ENCODE measurements around the gene SNUPN. TPM values are rescaled to one million over a fixed set of nuclear protein-coding genes. Genes with fewer than 3 reads are reported as not detected.
A peak's percentile ranks its signal among the peaks of the same experiment; 100 is the strongest.

Gene SNUPN
- 10 to 100 TPM; 27.1 to 30.4 TPM for total RNA-seq

DNA sequence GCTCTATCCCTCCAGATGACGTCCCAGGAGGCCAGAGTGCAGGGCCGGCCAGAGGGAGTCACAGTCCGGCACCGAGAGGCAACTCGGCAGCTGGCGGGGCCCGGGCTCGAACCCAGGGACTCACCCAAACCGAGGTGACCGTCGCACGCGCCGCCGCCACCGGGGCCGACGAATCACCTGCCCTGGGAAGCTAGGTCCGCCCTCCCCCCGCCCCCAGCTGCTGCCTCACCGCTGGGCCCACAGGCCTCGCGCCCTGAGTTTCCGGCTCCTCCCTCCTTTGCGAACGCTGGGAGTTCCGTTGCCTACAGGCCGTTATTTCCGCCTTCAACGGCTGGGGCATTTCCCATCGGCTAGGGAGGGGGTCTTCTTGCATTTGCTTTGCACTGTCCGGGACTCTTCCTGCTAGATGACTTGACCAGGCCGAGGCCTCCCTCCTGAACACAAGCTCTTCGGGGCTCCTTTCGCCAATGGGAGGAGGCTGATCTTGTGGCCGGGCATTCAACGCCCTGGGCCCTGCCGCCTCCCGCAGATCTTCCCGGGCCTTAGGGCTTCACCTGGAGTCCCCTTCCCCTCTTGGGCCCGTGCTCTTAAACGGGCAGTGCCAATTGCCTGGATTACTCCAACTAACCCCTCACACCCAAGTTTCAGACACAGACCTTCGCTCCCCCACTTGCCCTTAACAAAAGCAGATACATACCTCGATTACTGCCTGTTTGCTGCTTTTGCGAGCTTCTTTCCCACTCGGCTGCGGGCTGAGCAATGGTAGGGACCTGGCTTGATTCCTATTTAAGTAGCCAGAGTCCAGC lies at the start of gene SNUPN:
SNUPN (minus strand) TSS at position 184 of the 806 bp plus-strand sequence. CDS start 4,674 bp downstream, outside the sequence.
- H3K9me3 Mint-ChIP-seq, result no peaks in the 10 kb centered on the region
- H3K27ac Mint-ChIP-seq, result peak within 1 kb of the TSS; percentile 92
- peaks cover 27% of the 10 kb centered on the region for H3K4me1 Mint-ChIP-seq
- POLR2A ChIA-PET, result interaction anchor here (0.6 to 6.3 kb wide), 17 partner anchors 9 to 1373 kb away, joined by 3 to 90 read pairs (median 7); partner anchors contain the start of genes IMP3, MAN2C1, PTPN9 and SIN3A
- H3K36me3 Mint-ChIP-seq, result peaks cover 10% of the 10 kb centered on the region
- H3K27me3 Mint-ChIP-seq, result no peaks in the 10 kb centered on the region
- peak; percentile 83 for ATAC-seq (ENCODE audit: low read depth)
- peak; percentile 91 for DNase-seq
- H3K4me3 Mint-ChIP-seq, result peak within 1 kb of the TSS; percentile 88

DNA sequence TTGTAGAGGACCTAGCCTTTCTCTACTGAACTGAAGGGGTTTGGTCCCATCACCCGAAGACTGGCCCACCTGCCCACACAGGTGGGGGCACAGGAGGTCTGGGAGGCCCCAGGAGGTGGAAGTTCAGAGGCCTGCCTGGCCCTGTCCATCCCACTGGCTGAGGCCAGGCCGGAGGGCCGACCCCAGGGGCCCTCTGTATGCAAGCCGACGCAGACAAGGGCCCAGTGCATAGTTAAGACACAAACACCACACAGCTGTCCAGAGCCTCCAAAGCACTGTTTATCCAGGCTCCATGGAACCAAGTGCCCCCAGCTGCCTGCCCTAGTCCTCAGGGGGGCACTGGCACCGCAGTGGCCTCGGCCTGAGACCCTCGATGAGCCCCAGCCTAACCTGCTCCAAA lies 48.8 kb upstream of the SNUPN start:
- DNase-seq (no peak), ATAC-seq (ENCODE audit: low read depth) (no peak)
- H3K27ac Mint-ChIP-seq, result no peak overlapping the region
- no peaks in the 10 kb centered on the region for H3K36me3 Mint-ChIP-seq
- H3K4me3 Mint-ChIP-seq, result no peak overlapping the region
- no peaks in the 10 kb centered on the region for H3K9me3 Mint-ChIP-seq
- no peaks in the 10 kb centered on the region for H3K27me3 Mint-ChIP-seq
- H3K4me1 Mint-ChIP-seq, result no peaks in the 10 kb centered on the region
- POLR2A ChIA-PET, result interaction anchor here (0.6 kb wide), 1 partner anchor 29 kb away, joined by 3 read pairs; no protein-coding TSS in a partner anchor

- POLR2A ChIA-PET, result no interaction called here
- ATAC-seq (ENCODE audit: low read depth), result no peak
- Mint-ChIP-seq H3K27me3 (no peaks in the 10 kb centered on the region), H3K4me1 (no peaks in the 10 kb centered on the region), H3K4me3 (no peak overlapping the region), H3K27ac (no peak overlapping the region), H3K9me3 (no peaks in the 10 kb centered on the region), H3K36me3 (no peaks in the 10 kb centered on the region)
- no peak for DNase-seq
Observed at GRCh38 chr15:75673426-75674235, 48.1 kb upstream of the SNUPN start.

- no peaks in the 10 kb centered on the region for H3K4me1 Mint-ChIP-seq
- no peaks in the 10 kb centered on the region for H3K9me3 Mint-ChIP-seq
- POLR2A ChIA-PET, result no interaction called here
- H3K4me3 Mint-ChIP-seq, result no peak overlapping the region
- H3K27ac Mint-ChIP-seq, result no peak overlapping the region
- no peaks in the 10 kb centered on the region for H3K27me3 Mint-ChIP-seq
- no peak for ATAC-seq (ENCODE audit: low read depth)
- H3K36me3 Mint-ChIP-seq, result no peaks in the 10 kb centered on the region
- DNase-seq, result no peak
Observed at GRCh38 chr15:75672646-75673425, 47.3 kb upstream of the SNUPN start.

DNA sequence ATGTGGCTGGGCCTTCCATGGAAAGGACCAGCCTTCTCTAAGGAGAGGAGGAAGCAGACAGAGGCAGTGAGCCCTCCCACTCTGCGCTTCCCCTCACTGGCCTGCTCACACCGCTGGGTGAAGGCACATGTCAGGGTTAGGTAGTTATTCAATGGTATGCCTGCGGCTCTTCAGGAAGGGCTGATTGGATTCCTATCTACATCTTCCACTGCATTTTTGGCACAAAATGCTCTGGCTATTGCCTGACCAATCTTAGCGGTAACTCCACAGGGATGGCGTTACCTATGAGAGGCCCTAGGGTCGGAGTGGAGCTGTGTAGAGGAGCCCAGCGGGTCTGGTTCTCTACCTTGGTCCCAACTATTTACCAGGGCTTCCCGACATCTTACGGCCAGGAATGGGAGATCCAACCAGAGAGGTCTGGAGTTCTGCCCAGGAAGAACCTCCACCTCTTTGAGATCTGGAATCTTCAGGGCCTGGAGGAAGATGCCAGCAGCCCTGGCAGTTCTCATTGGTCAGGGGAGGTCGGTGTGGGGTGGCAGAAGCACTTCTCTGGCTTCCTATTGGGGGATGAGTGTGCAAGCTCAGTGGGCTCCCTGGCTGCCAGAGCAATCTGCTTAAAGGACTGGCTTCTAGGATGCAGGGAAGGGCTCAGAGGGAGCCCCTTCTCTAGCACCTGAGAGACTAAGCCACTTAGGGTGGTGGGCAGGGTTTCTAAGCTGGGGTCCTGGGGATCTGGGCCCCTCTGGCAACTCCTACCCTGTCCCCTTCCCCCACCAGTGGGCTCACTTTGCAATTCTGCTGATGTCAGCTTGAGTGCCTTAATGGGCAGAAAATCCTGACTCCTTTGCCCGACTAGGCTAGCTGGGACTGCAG lies 46.4 kb upstream of the SNUPN start:
- no peak overlapping the region for H3K4me3 Mint-ChIP-seq
- ATAC-seq (ENCODE audit: low read depth), result no peak
- H3K36me3 Mint-ChIP-seq, result no peaks in the 10 kb centered on the region
- H3K4me1 Mint-ChIP-seq, result no peaks in the 10 kb centered on the region
- H3K27me3 Mint-ChIP-seq, result no peaks in the 10 kb centered on the region
- no peak overlapping the region for H3K27ac Mint-ChIP-seq
- no peaks in the 10 kb centered on the region for H3K9me3 Mint-ChIP-seq
- POLR2A ChIA-PET, result no interaction called here
- DNase-seq, result no peak

- DNase-seq, result no peak
- no peaks in the 10 kb centered on the region for H3K9me3 Mint-ChIP-seq
- no peak overlapping the region for H3K27ac Mint-ChIP-seq
- no peaks in the 10 kb centered on the region for H3K36me3 Mint-ChIP-seq
- POLR2A ChIA-PET, result no interaction called here
- H3K4me3 Mint-ChIP-seq, result no peak overlapping the region
- peaks cover 4% of the 10 kb centered on the region for H3K4me1 Mint-ChIP-seq
- no peaks in the 10 kb centered on the region for H3K27me3 Mint-ChIP-seq
- no peak for ATAC-seq (ENCODE audit: low read depth)
Observed at GRCh38 chr15:75669879-75670212, 44.3 kb upstream of the SNUPN start.

DNA sequence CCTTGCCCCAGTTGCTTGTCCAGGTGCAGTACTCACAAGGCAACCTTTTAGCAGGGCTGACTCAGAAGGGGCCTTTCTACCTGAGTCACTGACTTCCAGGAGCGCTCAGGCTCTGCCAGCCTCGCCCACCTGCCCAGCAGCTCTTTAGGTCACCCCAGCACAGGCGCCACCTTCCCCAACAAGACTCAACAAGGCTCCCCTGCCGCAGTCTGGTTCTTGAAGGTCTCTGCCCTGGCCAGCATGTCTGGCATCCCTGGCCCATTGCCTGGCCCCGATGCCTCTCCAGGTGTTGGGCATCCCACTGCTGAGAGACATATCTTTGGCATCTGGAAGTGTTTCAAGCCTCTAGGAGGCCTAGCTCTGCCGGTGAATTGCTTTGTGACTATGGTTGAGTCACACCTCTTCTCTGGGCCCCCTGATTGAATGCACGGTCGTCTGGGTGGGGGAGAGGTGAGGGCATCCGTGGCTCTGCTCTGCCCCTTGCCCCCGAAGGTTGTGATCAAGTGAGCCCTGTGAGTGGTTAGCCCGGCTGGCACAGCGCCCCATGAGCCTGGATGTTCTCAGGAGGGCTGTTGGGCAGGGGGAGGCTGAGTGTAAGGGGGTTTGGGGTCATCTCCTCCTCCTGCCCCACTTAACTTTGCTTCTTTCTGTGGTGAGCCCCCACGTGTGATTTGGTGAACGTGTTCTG lies 43.8 kb upstream of the SNUPN start:
- Mint-ChIP-seq H3K27ac (no peak overlapping the region), H3K36me3 (no peaks in the 10 kb centered on the region), H3K4me3 (no peak overlapping the region), H3K27me3 (no peaks in the 10 kb centered on the region), H3K4me1 (peaks cover 4% of the 10 kb centered on the region), H3K9me3 (no peaks in the 10 kb centered on the region)
- DNase-seq (no peak), ATAC-seq (ENCODE audit: low read depth) (no peak)
- POLR2A ChIA-PET, result no interaction called here

GRCh38 chr15:75666823-75667501 lies 41.4 kb upstream of the SNUPN start:
- Mint-ChIP-seq H3K27ac (no peak overlapping the region), H3K4me1 (peaks cover 4% of the 10 kb centered on the region), H3K9me3 (no peaks in the 10 kb centered on the region), H3K4me3 (no peak overlapping the region), H3K36me3 (no peaks in the 10 kb centered on the region), H3K27me3 (no peaks in the 10 kb centered on the region)
- ATAC-seq (ENCODE audit: low read depth) (no peak), DNase-seq (no peak)
- POLR2A ChIA-PET, result interaction anchor here (0.6 kb wide), 1 partner anchor 316 kb away, joined by 3 read pairs; no protein-coding TSS in a partner anchor

DNA sequence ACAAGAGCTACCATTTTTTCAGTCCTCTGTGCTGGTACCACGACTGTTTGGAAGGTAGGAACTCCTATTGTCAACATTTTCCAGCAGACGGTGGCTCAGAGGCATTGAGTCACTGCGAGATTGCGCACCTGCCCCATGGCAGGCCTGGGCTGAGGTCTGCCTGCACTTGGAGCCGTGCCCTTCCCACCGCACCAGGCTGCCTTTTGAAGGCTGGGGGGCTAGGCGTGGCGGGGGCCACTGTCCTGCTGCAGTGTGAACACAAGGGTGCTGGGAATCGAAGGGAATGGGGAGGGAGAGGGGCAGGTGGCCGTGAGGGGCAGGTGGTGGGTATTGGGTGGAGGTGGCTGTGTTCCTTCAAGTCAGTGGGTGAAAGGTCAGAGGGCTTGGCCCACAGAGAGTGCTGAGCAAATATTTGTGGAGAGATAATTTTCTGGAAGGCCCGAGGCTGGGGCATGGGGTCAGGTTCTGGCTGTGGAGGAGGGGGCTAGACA lies 38.5 kb upstream of the SNUPN start:
- Mint-ChIP-seq H3K27me3 (no peaks in the 10 kb centered on the region), H3K27ac (no peak overlapping the region), H3K9me3 (no peaks in the 10 kb centered on the region), H3K36me3 (no peaks in the 10 kb centered on the region), H3K4me3 (no peak overlapping the region), H3K4me1 (peaks cover 4% of the 10 kb centered on the region)
- DNase-seq (no peak), ATAC-seq (ENCODE audit: low read depth) (no peak)
- POLR2A ChIA-PET, result no interaction called here

DNA sequence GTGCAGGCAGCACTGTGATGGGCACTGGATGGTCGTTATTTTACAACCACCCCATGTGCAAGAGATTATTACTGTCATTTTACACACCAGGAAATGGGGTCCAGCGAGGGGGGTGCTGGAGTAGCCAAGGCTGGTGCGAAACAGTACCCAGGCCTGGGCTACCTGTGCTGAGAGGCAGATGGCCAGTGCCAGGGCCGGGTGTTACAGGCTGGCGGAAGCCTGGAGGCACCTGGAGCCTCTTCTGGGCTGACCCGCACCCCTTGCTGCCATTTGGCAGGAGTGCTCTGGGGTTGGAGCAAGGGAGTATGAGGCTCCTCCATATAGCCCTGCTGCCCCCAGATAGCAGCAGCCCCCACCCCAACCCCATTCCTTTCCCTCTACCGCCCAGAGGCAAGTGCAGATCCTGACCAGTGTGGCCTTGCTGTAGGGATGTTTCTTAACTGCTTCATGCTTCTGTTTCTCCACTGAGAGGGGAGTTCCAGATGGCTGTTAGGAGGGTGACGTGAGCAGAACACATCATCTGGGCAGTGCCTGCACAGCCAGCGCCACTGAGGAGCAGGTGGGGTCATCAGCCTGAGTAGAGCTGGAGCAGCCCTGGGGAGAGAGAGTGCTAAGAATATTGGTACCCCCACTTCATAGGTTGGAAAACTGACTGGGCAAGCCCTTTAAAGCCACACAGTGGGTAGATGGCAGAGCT lies 37.4 kb upstream of the SNUPN start:
- POLR2A ChIA-PET, result no interaction called here
- H3K36me3 Mint-ChIP-seq, result no peaks in the 10 kb centered on the region
- no peak for DNase-seq
- no peak for ATAC-seq (ENCODE audit: low read depth)
- peaks cover 4% of the 10 kb centered on the region for H3K4me1 Mint-ChIP-seq
- H3K9me3 Mint-ChIP-seq, result no peaks in the 10 kb centered on the region
- H3K27me3 Mint-ChIP-seq, result no peaks in the 10 kb centered on the region
- H3K27ac Mint-ChIP-seq, result no peak overlapping the region
- no peak overlapping the region for H3K4me3 Mint-ChIP-seq

- ATAC-seq (ENCODE audit: low read depth), result no peak
- Mint-ChIP-seq H3K4me3 (no peak overlapping the region), H3K4me1 (peaks cover 4% of the 10 kb centered on the region), H3K9me3 (no peaks in the 10 kb centered on the region), H3K27ac (no peak overlapping the region), H3K27me3 (no peaks in the 10 kb centered on the region), H3K36me3 (no peaks in the 10 kb centered on the region)
- POLR2A ChIA-PET, result interaction anchor here (1.2 kb wide), 1 partner anchor 10 kb away, joined by 4 read pairs; no protein-coding TSS in a partner anchor
- DNase-seq, result no peak
Observed at GRCh38 chr15:75661756-75662140, 36.2 kb upstream of the SNUPN start.
